GM15510 (cell line): ENCODE results near the gene SLC36A1.

Experiments used
- POLR2A ChIP-seq: IDR thresholded peaks from 3 replicates; pipeline ENCODE4 v1.6.1; 2011; ENCODE audit warnings: borderline replicate concordance; ENCODE audit not compliant: insufficient read length; ENCODE audit errors: extremely low read depth

The SLC36A1 gene

GRCh38 chr5:151447174-151448037 is at the start of gene SLC36A1:
TSS of gene SLC36A1 (plus strand) at chr5:151447603. CDS start at chr5:151458793, 11,190 bp downstream.
- TF ChIP-seq POLR2A = peak; percentile 73

- no peak for TF ChIP-seq POLR2A
Measured at GRCh38 chr5:151405334-151406160, 41.9 kb upstream of the SLC36A1 start.

GRCh38 chr5:151406322-151406947 is 41.0 kb upstream of the SLC36A1 start:
- no peak for TF ChIP-seq POLR2A

GRCh38 chr5:151408591-151409230 is 38.7 kb upstream of the SLC36A1 start:
- no peak for TF ChIP-seq POLR2A

- TF ChIP-seq POLR2A = no peak
Measured at GRCh38 chr5:151413800-151414199, 33.6 kb upstream of the SLC36A1 start.

- TF ChIP-seq POLR2A = no peak
Measured at GRCh38 chr5:151414536-151414935, 32.9 kb upstream of the SLC36A1 start.

GRCh38 chr5:151417712-151418111 is 29.7 kb upstream of the SLC36A1 start:
- no peak for TF ChIP-seq POLR2A

- TF ChIP-seq POLR2A = no peak
Measured at GRCh38 chr5:151420127-151420526, 27.3 kb upstream of the SLC36A1 start.

- no peak for TF ChIP-seq POLR2A
Measured at GRCh38 chr5:151424892-151425523, 22.4 kb upstream of the SLC36A1 start.

GRCh38 chr5:151427258-151427657 is 20.1 kb upstream of the SLC36A1 start:
- no peak for TF ChIP-seq POLR2A

- no peak for TF ChIP-seq POLR2A
Measured at GRCh38 chr5:151430731-151431130, 16.7 kb upstream of the SLC36A1 start.

- no peak for TF ChIP-seq POLR2A
Measured at GRCh38 chr5:151431666-151432065, 15.7 kb upstream of the SLC36A1 start.

- TF ChIP-seq POLR2A = no peak
Measured at GRCh38 chr5:151432210-151432609, 15.2 kb upstream of the SLC36A1 start.
